Activated CD8-positive, alpha-beta memory T cell treated with anti-CD3 and anti-CD28 coated beads for 1 hour (primary cell): ENCODE data around the gene NKAIN2.
"Not testable (repeated sequence)": the region's sequence is repeated elsewhere in the genome, so short reads cannot be mapped to it uniquely, and the experiment has no call there.

Source experiments
- DNase-seq, 2 donors: peaks; one replicate each; pipeline ENCODE4 v3.0.0-alpha.2; 2020; ENCODE audit warnings: low read depth in 1 of 2; ENCODE audit errors: extremely low read depth in 1 of 2

NKAIN2 gene

DNA sequence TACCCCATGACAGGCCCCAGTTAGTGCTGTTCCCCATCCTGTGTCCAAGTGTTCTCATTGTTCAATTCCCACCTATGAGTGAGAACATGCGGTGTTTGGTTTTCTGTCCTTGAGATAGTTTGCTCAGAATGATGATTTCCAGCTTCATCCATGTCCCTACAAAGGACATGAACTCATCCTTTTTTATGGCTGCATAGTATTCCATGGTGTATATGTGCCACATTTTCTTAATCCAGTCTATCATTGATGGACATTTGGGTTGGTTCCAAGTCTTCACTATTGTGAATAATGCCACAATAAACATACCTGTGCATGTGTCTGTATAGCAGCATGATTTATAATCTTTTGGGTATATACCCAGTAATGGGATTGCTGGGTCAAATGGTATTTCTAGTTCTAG is 218.4 kb downstream of the NKAIN2 start:
- not testable (repeated sequence) for DNase-seq

DNA sequence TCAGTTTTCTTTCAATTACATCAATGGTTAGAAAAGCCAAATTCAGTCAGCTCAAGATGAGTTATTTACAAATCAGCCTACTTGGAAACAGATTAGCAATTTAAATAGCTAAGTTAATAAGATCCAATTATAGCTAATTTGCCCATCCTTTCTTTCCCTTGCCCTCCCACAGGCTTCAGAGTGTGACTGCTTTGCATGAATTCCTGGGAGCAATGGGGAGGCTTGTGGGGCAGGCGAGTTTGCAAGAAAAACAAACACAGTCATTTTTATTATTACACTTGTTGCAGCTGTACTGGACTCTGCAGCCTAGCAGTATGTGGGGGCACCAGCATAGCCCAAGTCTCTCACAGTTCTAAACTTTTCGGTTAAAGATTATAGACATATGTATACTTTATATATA is 219.0 kb downstream of the NKAIN2 start:
- DNase-seq, result no peak

DNA sequence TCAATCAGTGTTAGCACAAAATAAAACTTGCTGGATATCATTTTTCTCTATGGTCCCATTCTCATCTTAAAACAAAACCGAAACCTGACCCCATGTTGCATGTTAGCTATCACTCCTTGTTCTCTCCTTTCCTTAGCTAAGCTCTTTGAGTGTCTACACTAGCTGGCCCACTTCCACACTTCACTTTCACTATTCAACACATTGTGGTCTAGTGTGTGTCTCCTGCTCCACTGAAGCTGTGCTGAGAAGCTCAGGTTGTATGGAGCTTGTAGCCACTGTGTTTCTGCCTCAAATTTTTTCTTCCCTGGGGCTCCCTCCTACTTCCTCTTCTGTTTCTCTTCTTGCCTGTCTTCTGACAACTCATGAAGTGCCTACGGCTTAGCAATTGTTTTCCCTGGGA is 223.0 kb downstream of the NKAIN2 start:
- DNase-seq, result no peak

DNA sequence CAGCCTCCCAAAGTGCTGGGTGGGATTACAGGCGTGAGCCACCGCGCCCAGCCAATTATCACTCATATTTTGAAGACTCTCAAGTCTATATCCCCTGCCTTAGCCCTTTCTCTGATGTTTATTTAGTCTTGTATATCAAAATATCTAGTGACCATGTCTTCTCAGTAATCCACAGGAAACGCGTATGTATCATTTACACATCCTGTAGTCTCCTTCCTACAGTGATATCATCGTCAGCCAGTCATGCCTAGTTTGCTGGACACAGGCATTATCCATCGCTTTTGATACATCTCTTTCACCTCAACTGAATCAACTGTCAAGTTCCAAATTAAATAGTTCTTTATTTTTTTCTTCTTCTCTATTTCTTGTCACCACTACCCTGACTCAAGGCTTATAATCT is 223.7 kb downstream of the NKAIN2 start:
- no peak for DNase-seq

DNA sequence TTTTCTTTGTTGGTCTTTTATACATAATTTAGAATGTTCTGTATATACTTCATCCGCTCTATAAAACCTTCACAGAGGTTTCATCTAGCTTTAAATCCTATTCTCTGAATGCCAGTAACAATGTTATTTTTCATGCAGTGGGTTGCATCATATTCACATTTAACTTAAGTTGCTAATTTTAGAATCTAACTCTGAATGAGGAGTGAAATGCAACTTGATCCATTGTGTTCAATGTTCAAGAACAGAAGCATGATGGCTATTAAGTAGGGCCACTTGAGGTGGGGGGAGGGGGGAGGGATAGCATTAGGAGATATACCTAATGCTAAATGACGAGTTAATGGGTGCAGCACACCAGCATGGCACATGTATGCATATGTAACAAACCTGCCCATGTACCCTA is 224.5 kb downstream of the NKAIN2 start:
- DNase-seq, result no peak

DNA sequence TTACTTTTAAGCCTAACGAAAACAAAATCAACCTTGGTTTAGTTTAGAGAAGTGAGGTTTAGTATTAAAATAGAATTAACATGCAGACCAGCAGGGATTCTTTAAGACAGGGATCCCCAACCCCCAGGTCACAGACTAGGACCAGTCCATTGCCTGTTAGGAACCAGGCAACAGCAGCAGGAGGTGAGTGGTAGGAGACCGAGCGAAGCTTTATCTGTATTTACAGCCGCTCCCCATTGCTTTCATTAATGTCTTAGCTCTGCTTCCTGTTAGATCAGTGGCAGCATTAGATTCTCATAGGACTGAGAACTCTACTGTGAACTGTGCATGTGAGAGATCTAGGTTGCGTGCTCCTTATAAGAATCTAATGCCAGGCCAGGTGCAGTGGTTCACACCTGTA is 225.9 kb downstream of the NKAIN2 start:
- DNase-seq, result no peak

DNA sequence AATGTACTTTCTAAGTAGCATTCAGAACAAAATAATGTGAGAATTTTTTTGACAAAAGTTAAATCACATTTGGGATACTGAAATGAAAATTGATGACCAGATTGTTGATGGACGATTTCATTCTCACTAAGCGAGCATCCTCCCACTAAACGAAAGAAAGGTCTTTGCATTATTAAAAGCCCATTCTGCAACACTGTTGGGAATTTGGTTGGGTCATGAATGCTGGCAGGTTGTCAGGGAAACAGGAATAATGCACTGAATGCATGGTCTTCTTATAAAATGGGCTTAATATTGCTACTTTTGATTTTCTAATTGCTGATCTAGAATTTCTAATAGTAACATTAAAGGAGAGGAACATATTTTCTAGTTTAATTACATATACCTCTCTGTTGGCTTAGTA is 229.8 kb downstream of the NKAIN2 start:
- no peak for DNase-seq

DNA sequence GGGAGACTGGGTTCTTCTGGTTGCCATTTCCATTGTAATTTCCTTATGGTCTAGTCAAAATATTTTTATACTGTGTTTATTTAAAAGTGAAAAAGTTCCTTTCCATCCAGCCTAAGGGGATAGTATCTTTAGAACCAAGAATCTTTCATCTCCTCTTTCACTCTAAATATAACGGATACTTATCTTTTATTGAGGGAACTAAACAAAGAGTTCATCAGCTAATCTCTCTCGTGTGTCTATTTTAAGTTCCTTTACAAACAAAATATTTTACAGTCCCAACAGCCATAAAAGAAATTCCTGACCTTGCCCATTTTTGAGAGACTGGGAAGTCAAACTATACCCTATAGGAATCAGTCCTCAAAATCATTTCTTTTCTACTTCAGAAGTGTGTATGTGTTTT is 232.7 kb downstream of the NKAIN2 start:
- DNase-seq, result no peak

DNA sequence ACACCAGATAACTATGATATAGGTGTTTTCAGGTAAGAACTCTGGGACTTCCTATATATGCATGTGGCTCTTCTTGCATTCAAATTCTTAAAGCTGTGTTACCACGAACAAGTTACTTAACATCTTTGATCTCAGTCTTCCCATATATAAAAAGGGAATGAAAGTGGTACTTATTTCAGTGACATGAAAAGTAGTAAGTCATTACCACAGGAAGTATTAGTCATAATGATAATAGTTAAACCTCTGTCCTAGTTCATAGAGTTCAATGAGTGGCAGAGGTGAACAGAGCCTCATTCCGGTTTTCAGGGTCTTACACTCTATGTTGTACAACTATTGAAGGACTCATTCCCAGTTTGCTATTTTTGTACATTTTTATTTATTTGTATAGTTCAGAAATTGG is 237.0 kb downstream of the NKAIN2 start:
- DNase-seq, result no peak

DNA sequence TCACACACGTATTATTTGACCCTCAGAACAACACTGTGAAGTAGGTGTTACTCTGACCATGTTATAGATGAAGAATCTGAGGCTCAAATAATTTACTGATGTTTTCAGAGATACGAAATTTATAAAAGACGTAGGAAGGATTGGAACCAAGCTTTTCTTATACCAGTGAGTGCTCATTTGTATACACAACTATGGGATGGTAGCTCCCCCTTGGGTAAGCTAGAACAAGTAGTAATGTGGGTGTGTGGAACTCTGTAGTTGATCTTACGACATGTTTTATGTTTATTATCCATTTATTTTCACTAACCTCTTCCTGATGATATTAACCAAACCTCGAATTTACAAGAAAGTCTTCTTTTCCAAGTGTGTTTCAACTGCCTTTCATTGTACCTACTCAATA is 248.5 kb downstream of the NKAIN2 start:
- no peak for DNase-seq

DNA sequence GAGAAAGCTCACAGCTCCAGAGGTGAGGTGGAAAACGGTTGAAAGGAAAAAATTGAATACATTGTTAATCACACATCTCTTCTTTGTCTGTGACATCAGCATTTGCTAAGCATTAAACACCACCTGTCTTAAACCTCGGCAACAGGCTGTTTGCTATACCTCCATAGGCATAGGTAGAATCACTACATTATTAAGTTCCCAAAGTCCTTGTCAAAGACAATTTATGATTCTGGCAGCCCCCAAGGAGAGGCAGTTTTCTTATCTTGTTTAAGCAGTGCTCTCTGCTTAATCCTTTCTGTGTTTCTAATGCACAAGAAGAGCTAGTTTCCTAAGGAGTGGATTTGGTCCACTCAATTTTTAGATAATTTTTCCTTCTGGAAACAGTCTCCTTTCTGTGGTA is 249.7 kb downstream of the NKAIN2 start:
- DNase-seq, result no peak

DNA sequence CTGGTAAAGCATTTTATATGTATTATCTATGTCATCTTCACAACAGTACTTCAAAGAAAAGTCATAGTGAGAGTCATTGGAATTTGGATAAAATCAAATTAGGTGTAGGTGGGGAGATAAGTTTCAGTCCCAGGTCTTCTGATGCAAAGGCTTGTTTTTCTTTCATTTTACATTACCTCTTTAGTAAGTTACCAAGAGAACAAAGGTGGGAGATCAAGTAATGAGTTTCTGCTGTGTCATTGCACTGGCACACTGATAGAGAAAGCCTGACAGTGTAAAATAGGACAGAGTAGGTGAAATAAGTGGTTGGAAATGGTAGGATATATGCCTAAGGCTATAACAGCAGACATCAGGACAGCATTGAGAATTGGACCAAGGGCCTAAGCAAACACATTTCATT is 250.4 kb downstream of the NKAIN2 start:
- no peak for DNase-seq

DNA sequence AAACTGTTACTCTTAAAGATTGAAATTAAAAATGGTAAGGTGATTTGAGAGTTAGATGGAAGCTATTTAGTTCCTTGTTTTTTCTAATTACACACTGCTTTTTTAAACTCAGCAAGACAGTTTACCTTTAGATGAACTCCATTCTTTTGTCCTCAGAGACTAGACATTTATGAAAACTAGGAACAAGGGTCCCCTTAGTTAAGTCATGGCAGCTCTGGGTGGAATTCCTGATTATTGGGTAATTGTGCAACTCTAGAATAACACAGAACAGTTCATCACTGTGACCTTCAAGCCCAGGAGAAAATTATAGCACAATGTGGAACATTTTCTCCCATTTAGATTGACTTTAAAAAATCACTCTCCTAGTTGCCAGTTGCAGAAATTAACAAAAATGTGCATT is 251.7 kb downstream of the NKAIN2 start:
- DNase-seq, result no peak

DNA sequence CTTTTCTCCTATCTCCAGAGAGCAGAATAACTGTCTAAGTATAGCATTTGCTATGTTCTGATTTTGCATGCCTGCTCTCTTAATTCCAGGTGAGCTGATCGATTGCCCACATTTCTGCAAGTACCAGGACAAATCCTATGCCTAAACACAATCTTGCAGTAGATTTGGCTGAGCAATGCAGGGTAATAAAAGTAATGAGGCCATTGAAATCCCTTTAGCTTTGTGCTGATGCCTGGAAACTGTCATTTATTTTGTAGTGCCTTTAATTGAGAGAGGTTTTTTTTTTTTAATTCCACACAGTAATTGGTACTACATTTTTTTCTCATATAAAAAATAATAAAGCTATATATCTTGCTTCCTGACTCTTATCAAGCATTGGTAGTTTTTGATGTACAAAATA is 252.3 kb downstream of the NKAIN2 start:
- DNase-seq, result no peak

DNA sequence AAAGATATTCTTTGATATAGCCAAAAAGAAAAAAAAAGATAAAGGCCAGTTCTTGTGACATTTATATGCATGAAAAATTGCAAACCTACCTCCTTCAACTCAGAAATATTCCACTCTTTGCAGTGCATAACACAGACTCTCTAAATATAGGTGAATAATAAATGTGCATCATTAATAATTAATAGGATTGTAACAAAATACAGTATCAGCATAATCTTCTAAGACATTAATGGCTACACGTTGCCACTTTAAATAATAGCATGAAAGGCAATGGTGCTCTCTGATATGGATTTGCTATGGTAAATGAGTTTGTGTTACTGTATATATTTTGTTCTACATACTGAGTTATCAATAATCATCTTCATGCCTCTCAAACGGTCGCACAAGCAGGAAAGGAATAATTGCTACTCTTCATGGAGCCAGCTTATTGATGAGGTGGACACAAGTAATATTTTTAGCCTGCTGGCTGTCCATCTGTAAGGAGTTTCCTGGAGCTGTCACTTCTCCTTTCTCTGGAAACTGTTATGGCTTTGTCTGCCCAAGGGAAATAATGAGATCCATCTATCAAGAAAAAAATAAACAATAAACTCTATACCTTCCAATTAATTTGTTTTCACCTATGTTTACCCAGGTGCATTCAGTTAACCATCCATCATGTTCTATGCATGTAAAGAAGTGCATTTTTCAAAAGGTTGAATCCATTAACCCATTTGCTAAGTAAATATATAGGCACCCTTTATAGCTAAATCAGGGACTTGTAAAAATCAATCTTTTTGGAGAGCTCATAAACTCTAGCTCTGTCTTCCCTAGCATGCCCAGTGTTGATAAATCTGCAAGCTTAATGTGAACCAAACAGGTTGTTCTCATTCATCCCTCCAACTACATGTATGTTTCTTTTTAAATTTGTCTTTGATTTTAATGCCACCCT is 253.0 kb downstream of the NKAIN2 start:
- no peak for DNase-seq

DNA sequence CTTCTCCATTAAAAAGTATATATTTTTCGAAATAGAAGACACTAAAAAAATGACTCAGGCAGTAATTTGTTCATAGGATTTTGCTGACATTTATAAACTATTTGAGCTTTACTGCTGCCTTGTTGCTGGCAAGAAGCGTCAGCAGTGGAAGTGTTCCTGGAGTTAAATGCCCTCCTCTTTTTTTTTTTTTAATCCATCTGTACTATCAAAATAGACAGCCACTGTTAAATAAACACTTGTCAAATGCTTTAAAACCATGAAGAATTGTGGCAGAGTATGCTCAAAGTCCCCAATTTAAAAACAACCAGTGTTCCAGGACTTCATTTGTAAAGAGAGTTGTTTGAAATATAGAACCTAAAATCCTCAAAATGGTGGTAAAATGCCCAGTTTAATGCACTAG is 253.8 kb downstream of the NKAIN2 start:
- DNase-seq, result no peak

DNA sequence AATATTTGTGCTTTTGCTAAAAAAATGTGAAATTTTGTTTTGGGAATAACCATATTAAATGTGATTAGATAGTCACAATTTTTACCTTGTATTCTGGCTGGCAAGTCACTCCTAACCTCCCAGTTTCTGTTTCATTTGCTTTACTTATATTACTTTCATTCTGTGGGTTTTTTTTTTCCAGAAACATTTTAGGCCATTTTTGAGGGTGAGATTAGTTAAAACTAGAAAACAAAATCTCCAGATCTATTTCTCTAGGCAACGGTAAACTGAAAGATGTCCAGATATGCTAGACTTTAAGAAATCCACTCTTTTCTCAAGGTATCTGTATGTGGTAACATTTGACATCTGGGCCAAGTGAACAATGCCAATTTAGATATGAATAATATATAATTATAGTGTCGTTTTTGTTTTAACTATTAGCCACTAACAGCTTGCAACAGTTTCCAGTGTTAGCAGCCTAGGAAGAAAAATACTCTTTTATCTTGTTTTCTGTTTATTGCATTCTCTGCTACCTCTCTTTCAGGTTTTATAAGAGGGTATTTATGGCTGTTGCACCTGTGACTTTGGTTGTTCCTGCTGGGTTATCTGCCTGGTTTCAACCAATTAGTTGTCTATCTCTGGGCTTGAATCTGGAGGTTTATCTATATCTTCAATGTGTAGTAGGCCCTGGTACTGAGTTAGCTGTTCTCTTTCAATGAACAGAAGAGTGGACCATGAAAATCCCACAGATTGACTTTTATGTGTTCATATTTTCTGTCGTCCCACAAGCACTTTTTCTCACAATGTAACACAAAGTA is 260.9 kb downstream of the NKAIN2 start:
- DNase-seq, result no peak

DNA sequence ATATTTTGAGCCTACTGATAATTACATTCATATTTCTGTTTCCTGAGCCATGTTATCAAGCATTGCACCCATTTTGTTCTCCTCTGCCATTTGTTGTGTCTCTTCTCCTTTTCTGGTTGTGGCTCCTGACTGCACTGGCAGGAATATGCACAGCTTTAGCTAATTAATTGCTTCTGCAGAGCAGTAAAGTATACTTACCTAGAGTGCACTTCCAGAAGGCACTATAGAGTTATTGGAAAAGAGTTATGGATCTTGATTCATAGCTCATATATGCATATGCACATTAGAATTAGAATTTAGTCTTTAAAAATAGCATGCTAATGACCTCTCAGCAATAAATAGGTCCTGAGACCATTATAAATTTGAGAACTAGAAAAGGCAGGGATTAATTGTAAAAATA is 262.6 kb downstream of the NKAIN2 start:
- DNase-seq, result no peak

DNA sequence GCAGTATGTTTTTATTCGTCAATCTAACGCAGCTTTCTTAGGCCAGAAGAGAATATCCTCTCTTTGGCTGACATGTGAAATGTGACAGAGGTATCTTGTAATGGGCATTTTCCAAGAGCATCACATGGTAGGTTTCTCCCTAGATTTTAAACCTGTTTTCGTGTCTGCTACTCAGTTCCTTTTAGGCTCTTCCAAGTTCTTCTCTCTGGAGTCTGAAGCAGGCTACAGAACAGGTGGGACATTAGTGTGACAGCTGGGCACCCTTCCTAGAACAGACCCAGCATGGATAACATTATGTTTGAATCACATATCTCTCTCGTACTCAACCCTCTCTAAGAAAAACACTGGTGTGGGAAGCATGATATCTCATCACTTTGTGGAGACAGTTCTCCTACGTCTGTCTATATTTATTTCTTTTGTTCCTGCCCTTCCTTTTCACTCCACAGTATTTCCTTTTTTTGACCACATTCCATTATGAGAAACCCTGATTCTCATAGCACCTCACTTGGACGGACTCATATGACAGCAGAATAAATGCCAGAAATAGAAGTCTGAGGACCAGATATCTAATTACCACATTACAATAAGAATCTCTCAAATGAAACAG is 263.4 kb downstream of the NKAIN2 start:
- no peak for DNase-seq

DNA sequence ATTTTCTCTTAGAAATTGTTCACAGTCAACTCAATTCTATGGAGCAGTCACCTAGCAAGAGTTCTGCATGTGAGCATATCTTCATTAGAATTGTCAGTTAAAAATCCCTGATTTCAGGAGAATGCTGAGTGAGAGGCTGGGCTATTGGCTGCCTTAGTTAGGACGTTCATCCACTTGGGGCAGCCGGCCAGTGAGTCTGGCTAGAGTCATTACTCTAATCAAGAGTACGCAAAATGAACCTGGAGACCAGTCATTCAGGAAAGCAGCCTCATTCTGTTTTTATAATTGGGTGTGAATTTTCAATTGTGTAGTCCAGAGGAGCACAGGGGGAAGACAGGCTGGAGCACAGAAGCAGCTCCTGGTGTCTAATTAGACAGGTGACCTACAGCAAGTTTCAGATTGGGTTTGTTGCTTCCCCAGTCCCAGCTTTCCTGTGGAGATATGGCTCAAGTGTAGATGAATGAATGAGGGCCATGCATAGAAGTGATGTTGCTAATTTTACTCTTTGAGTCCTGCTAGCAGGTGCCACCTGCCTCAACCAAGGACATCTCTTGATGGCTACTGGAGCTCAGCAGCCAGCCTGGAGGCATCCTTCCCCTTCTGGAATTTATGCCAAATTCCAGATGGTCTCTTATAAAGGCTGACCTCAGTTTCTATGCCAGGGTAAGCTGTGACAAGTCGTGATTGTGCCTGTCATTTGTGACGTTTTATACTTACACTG is 265.7 kb downstream of the NKAIN2 start:
- DNase-seq, result no peak

DNA sequence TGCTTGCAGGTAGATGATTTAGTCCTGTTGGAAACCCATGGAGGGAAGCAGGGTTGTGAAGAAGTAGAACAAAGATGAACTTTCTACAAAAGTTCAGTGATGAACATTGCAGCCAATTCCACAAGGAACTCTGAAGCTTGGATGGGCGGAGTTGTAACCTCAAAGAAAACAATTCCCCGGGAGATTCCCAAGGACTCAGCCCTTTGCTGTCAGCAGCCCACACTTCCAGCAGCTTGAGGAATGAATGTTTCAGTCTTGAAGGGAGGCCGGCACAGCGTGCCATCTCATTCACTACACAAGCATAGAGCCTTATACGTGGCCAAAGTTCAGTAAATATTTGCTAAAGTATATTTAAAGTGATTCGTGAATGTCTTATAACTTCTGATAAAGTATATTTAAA is 269.4 kb downstream of the NKAIN2 start:
- no peak for DNase-seq
